ENCODE data around the gene MYL12A.
A peak's percentile ranks its signal among the peaks of the same experiment; 100 is the strongest.

The MYL12A gene

DNA sequence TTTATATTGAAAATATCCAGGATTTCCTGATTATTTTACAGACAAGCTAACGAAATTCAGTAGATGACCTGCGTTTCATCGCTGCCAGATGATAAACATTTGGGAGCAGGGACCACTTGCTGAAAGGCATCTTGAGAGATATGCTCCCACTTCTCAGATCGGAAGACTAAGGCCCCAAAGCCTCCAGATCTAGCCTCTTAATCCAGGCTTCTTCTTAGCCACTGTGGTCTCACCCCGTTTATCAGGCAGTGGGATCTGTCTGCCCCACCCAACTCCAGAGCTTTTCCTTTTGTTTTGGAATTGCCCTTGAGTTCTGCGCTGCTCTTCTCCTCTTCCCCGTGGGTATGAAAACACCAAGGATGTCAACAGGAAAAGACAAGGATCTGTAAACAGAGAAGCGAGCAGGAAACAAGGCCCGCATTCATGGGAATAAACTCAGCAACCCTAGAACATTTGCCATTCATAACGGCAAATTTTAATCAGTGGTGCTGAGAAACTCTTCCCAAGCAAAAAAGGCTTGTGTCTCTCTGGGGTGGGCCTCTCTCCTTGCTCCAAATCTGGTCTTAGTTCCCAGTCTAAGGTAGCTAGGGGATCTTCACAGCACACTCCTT, 35.8 kb downstream of the MYL12A start:
- no peak for DNase-seq (ENCODE audit: low read depth)

DNA sequence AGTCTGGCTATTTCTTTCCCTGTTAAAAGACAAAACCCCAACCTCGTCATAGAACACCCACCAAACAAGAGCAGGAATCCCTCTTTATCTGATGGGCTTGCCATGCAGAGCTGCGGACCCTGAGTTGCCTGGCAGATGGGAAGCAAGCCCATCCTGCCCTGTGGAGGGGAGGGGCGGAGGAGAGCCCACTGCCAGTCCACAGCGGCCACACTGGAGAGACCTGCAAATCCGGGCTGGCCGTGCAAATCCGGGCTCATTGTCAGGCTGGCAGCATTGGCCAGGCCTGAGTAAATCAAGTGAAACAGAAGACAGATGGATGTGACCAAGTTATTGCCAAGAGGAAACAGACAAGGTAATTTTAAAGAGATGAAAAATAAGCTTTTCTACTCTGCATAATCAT, 36.3 kb downstream of the MYL12A start:
- no peak for DNase-seq (ENCODE audit: low read depth)

DNA sequence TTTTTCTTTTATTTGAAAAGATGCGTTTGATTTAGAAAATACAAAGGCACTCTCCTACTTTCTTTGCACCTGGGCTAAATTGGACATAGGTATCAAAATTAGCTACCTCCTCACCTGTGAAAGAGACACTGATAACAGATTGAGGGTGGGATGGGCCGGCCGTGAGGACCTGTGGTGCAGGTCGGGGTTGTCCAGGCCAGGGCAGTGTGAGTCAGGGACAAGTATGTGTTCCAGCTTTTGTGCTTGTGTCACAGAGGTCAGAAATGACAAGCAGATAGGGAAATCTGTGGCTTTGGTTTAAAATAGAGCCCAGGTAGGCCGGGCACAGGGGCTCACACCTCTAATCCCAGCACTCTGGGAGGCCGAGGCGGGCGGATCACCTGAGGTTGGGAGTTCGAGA, 36.9 kb downstream of the MYL12A start:
- no peak for DNase-seq (ENCODE audit: low read depth)

DNA sequence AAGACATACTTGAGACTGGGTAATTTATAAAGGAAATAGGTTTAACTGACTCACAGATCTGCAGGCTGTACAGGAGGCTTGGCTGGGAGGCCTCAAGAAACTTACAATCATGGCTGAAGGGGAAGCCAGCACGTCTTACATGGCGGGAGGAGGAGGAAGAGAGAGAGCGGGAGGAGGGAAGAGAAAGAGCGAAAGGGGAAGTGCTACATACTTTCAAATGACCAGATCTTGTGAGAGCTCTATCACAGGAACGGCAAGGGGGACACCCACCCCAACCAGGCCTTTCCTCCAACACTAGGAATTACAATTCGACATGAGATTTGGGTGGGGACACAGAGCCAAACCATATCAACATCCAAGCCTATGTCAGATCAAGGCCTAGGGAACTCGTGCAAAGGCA, 38.6 kb downstream of the MYL12A start:
- no peak for DNase-seq (ENCODE audit: low read depth)

DNA sequence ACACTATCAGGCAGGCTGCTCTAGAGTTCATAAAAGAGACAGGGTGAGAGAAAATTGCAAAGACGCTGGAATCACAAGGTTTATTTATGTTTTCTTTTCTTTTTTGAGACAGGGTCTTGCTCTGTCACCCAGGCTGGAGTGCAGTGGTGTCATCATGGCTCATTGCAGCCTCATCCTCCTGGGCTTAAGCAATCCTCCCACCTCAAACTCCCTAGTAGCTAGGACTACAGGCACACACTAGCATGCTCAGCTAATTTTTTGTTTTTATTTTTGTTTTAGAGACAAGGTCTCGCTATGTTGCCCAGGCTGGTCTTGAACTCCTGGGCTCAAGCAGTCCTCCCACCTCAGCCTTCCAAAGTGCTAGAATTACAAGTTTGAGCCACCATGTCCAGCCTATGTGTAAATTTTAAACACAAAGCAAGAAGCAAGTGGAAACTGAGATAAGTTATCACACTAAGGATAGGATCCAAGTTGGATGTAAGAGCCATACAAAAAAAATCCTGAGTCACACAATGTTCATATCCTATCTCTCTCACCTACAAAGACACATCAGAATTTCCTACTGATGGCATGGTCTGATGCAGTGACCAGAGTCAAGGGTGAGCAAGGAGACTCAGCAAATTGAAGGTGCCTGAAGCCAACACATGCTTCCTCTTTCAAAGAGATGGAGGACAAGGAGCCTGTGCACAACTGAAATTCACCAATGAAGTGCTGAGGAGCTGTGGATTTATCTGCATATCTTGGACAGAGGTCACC, 45.8 kb downstream of the MYL12A start:
- DNase-seq (ENCODE audit: low read depth): no peak

DNA sequence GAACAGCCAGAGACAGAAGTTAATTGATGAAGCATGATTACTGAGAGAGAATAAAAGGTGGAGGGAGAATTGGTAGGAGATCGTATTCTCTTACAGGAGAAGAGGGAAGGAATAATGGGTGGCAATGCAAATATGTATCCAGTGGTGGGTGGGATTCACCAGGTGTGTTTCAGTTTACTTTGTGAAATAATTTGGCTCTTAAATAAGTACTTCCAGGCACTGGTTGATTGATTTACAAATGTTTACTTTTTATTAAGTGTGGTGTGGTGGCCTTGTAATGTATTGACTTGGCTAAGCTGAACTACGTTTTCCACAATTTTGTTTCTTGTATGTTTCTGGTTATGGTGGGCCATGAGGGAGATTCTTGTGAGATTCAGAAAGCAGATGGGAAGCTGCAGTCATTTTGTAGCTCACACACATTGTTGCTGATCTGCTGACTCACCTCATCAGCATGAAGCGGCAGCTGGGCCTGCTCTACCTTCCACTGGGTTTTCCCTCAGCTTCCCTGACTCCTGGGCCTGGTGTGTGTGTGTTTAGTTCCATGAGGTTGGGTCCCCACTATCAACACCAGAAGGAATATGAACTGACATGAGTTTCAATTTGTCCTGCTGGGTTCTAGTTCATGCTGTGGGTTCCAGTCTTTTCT, 47.0 kb downstream of the MYL12A start:
- DNase-seq (ENCODE audit: low read depth): no peak

DNA sequence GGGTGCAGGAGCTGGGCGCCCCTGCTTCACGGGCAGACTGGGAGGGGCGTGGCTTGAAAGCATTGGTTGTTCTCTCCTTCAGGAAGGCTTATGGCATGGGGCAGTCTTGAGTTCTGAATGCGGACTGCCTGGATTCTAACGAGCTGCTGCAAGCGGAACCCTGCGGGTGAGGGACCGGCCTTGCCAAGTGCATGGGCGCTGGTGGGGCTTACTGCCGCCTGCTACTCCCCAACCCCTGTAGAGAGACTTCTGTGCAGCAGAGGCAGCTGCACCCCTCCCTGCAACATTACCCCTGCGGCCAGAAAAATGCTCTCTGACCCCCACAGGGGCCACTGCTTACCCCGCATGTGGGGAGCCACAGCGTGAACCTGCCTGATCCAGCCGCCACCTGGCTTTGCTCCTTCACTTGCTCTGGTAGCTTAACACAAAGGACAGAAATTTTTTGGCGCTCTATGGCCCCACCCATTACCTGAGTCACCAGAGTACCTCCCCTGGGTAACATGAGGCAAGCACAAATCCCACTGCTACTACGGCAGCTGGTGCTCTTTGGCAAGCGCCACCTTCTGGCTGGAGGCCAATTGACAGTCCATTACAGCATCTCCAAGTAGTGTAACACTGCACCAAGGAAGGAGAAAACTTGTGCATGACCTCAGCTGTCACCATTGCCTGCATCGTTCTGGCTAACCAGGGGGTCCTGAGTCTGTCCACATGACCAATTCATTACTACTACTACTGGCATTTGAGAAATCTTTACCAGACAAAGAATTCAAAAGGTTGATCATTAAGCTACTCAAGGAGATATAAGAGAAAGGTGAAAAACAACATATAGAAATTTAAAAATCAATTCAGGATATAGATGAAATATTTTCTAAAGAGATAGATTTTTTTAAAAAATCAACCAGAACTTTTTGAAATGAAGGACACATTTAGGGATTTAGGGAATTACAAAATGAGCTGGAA, 49.7 kb downstream of the MYL12A start:
- peak; percentile 89 for DNase-seq (ENCODE audit: low read depth)

DNA sequence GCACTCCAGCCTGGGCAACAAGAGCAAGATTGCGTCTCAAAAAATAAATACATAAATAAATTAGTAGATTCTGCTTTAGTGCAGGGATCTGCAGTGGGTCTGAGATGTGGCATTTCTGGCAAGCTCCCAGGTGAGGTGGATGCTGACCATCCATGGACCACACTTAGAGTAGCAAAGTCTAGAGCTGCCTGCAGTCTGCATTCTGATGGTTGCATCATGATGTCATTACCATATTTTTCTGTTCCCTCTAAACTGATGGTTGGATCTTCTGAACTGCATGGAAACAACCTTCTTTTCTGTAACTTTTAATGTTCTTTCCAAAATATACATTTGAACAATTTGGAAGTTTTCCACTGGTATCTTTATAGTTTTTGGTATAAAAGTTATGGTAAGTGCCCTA, 57.2 kb downstream of the MYL12A start:
- no peak for DNase-seq (ENCODE audit: low read depth)

DNA sequence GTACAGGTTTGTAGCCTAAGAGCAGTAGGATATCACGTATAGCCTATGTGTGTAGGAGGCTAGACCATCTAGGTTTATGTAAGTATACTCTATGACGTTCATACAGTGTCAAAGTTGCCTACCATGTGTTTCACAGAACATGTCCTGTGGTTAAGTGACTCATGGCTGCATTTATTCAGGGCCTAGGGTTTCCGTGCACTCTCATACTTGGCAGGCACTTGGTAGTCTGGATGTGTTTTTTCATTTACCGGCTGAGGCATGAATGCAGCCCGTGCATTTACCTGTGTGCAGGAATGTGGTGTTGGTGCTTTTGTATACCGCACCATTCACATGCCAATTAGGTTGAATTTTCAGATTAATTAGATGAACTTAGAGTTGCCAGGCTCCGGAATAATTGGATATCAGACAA, 57.8 kb downstream of the MYL12A start:
- DNase-seq (ENCODE audit: low read depth): peak; percentile 4

All from T follicular helper cell (primary cell).